Fibroblast of skin of right biceps (primary cell): ENCODE measurements around the gene PDSS1.
"Not testable (repeated sequence)": the region's sequence is repeated elsewhere in the genome, so short reads cannot be mapped to it uniquely, and the experiment has no call there.

Experiments used
- DNase-seq: peaks from one replicate; pipeline ENCODE4 v3.0.0-alpha.2; 2013

The PDSS1 gene, protein sequence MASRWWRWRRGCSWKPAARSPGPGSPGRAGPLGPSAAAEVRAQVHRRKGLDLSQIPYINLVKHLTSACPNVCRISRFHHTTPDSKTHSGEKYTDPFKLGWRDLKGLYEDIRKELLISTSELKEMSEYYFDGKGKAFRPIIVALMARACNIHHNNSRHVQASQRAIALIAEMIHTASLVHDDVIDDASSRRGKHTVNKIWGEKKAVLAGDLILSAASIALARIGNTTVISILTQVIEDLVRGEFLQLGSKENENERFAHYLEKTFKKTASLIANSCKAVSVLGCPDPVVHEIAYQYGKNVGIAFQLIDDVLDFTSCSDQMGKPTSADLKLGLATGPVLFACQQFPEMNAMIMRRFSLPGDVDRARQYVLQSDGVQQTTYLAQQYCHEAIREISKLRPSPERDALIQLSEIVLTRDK

DNA sequence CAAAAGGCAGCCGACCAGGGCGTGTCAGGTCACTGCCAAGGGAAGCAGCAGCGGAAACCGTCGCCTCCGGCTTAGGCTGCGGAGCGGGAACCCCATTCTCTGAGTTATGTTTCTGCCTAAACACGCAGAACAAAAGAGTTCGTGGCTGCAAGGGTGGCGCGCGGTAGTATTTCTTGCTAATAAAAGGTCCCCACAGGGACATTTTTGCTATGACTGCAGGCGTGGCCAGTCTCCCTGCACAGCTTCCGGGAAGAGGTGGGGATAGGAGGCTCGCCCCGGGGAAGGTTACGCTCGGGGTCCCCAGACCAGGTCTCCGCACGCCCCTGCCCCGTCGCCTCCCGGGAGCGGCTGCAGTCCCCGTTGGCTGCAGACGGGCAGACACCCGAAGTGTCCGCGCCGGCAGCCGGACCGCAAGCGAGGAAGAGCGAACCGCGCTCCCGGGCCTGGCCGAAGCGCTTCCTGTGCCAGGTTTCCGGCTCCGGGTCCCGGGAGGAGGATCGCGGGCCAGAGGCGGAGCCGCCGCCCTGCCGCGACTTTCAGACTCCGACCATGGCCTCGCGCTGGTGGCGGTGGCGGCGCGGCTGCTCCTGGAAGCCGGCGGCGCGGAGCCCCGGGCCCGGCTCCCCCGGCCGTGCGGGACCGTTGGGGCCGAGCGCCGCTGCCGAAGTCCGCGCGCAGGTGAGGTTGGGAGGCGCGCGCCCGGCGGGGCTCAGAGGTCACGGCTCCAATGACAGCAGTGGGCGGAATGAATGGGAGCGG, at the start of gene PDSS1:
Gene PDSS1 (plus strand): TSS at position 539 of the 759 bp plus-strand sequence. CDS start 11 bp downstream, at position 550.
- DNase-seq = peak; percentile 70

DNA sequence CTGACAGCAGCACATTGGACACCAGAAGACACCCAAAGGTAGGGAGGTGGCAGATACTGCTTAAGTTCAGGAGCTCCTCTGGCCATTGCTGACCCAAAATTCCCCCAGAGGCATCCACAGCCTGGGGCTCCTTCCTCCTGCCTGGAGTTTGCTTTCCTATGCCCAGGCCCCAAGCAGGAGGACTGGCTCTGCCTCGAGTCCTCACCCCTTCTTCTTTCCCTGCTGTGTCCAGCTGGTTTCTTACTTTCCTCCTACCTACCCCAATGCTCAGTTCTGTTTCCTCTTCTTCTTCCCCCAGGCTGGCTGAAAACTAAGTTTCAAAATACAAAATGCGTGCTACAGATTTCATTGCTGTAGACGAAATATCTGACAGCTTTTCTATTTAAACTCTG, 49.3 kb upstream of the PDSS1 start:
- DNase-seq = not testable (repeated sequence)

DNA sequence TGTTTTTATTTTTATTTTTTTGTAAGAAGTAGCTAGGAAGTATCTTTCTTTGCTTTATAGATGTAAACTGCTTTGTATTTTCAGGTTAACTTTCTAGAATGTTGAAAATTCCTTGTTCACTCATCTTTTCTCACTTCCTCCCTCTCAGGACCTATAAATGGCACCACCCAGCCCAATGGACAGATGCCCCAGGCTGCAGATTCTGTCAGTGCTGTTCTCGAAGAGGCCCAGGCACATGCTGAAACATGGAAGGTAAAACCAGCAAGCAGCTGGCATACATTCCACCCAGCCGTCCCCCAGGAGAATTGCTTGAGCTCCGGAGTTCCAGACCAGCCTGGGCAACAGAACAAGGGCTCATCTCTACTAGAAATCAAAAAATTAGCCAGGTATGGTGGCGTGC, 47.1 kb upstream of the PDSS1 start:
- DNase-seq = no peak

DNA sequence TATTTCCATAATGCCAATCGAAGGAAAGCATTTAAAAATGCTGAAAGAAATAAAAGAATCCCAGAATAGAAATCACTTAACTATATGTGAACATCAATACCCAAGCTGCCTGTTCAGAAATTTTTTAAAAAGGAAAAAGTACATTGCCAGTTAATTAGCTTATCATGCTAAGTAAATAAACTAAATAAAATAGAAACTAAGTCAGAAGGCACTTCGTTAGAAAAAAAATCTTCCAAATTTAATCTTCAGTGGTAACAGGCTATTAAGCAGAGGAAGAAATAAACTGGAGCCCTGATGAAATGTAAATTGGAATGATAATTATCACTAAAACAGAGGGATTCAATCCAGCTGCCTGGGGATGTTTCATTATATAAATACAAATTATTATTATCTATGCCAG, 46.0 kb upstream of the PDSS1 start:
- DNase-seq = not testable (repeated sequence)

DNA sequence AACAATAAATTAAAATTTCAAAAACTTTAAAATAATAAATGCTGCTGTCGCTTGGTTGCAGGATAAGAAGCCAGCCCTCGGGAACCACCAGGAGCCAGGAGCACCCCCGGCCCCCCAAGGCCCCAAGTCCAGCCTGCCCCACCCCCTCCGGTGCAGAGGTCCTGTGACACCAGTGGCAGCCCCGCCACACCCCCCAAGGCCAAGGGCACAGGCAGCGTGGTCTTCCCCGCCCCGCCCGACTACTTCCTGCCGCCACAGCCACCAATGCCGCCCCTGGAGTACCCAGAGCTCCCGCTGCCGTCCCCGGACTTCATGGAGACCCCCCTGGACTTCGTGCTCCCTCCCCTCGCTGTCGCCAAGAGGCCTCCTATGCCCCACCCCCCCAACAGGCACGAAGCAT, 44.5 kb upstream of the PDSS1 start:
- DNase-seq = no peak

DNA sequence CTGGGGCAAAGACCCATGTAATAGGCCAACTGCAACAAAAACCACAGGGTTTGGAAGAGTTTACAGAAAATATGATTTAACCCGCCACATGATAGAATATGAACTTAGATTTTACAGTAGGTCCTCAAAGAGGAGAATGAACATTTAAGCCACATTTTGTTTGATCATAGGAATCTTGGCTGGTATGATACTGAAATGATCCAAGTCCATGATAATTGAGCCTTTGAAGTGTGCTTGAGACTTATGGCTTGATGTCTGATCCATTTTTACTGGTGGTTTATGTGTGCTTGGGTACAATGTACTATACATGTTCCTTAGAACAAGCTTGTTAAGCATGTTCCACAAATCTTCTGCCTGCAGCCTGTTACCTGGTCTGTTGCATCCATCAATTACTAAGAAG, 41.8 kb upstream of the PDSS1 start:
- DNase-seq = no peak

DNA sequence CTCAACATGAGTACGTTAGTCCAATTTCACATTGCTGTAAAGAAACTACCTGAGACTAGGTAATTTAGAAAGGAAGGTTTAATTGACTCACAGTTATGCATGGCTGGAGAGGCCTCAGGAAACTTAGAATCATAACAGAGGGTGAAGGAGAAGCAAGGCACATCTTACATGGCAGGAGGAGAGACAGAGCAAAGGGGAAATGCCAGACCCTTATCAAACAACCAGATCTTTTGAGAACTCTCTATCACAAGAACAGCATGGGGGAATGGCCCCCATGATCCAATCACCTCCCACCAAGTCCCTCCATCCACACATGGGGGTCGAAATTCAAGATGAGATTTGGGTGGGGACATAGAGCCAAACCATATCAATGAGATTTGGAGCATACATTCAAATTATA, 34.6 kb upstream of the PDSS1 start:
- DNase-seq = no peak

DNA sequence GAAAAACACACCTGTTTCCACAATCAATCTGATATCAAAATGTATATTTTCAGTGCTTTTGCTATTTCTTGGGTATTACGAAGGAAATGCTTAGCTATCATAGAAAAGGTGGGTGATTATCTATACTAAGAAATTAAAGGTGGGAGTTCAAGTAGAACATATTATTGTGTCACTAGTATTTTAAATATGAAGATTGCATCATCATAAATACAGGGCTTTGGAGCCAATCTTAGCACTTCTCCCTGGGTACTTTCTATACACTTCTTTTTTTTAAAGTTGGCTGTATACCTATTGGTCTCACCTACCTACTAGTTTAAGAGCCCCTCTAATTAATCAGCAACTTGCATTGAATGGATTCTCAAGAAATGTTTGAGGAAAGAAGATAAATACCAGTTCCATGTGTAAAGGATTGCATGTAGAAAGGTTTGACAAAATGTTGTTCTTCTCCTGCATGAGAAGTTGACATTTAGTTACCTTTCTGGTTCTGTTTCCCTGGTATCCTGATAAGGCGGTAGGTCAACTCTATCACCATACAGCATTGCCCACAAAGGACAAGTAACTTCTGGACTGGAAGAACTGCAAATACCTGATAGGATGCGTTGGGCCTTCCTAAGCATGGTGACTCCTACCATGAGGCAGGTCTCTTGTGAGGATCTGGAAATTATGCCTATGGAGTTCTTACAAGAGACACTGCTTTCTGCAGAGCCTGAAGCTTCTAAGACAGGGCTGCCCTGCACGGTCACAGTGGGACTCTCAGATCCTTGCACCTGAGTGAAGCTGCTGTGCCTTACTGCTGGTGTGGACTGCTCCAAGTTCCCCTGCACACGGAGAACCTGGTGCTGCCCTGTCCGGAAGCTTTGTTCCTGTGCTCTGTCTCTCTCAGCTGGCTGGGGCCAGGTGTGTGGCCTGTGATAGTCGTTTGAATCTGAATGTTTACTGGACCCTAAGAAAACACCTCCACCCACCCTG, 32.1 kb upstream of the PDSS1 start:
- DNase-seq = no peak

DNA sequence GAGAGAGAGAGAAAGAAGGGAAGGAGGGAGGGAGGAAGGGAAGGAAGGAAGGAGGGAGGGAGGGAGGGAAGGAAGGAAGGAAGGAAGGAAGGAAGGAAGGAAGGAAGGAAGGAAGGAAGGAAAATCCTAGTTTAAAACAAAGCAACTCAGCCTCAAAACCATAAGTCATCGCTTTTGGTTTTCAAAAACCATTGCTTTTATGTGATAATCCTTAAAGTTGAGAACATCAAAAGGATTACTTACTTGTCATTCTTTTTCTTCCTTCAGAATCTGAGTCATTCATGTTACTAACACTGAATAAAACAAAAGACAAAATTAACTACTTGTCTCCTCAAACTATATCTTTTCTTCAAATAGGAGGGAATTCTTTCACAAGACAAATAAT, 21.6 kb upstream of the PDSS1 start:
- no peak for DNase-seq

DNA sequence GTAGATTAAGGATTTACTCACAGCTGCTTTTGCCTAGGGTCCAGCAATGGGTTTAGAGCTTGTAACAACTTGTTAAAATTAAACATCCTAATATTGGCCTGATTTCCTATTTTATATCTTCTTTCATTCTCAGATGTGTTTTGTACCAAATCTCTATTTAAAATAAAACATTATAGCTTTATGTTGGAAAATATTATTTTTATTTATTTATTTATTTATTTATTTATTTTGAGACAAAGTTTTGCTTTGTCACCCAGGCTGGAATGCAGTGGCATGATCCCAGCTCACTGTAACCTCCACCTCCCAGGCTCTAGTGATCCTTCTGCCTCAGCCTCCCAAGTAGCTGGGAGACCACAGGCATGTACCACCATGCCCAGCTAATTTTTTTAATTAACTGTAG, 17.9 kb upstream of the PDSS1 start:
- DNase-seq = no peak

DNA sequence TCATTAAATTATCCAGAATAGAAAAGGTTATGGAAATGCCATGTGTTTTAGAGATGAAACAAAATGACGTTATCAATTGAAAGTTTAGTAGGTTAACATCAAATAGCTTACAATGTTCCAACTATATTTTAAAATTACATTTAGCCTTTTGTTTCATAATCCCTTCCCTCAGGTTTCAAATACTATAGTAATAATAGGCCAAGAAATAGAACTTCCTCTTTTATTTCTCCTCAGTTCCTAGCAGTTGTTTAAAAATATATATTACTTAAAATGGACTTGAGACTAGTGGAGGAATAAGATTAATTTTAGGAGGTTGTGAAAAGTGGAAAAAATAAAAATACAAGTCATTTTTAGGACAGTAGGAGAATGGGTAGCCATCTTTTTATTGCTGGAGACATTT, 16.4 kb upstream of the PDSS1 start:
- no peak for DNase-seq

DNA sequence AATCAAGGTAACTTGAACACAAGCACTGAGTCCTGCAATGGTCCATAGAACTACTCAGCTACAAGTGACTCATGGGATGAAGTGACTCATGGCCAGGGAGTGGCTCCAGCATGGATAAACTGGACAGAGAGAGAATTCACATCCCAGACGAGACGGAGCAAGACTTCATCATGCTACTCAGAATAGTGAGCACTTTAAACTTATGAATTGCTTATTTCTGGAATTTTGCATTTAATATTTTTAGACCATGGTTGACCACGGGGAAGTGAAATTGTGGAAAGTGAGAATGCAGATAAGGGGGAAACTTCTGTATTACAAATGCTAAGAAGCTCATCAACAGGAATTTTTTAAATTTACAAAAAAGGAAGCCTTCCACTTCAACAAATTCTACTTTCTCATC, 15.5 kb upstream of the PDSS1 start:
- DNase-seq = peak; percentile 43

DNA sequence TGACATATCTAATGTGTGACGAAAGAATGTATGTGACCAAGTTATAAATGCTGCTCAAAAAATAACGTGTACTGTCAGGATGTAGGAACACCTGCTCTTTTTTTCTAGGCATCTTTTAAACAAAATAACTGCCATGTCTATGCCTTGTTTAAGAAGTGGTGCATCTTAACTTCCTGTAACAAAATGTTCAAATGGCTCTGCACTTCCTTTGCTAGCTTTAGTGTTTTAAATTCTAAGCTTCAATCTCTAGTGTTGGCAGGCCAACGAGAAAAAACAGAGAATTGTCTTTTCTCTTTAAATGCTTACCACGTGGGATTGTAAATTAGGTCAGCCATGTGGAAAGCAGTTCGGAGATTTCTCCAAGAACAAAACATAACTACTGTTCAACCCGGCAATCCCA, 14.6 kb upstream of the PDSS1 start:
- DNase-seq = no peak

DNA sequence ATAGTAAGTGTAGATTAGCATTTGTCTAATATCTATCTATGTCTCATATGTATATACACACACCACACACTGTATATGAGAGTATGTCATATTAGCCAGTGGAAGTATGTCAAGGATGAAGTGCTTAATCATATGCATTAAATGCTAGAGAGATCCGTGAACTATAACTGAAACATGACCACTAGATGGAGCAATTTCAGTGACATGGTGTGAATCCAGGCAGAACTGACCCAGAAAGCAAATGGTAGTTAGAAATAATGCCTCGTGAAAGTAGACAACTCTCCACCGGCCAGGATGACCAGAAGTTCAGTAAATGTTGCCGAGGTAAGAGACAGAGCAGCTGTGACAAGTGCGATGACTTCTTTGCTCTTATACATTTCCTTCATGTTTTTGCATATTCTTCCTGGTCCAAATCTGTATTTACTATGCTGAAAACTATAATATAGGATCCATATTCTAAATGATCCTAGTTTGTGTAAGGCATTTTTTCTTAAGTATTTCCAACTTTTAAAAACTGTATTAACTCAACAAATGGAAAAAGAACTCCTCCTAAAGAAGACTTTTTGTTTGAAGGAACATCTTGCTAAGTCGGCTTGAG, 12.7 kb upstream of the PDSS1 start:
- peak; percentile 39 for DNase-seq

DNA sequence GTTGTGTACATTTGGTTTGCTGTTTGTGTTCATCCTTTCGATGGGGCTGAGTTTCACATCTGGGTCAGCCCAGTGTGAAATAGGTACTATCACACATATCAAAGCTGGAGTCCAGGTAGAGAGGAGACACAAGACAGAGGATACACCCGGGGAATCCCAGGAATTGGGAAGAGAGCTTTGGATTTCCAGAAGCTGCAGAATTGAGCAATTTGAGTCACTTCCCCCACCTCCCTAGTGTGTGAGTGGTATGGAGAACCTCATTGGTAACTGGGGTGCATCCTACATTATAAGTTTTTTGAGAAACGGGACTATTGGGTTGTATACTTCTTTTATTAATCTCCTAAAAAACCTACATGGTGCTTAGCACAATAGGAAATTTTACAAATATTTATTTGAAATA, 12.1 kb upstream of the PDSS1 start:
- DNase-seq = no peak

DNA sequence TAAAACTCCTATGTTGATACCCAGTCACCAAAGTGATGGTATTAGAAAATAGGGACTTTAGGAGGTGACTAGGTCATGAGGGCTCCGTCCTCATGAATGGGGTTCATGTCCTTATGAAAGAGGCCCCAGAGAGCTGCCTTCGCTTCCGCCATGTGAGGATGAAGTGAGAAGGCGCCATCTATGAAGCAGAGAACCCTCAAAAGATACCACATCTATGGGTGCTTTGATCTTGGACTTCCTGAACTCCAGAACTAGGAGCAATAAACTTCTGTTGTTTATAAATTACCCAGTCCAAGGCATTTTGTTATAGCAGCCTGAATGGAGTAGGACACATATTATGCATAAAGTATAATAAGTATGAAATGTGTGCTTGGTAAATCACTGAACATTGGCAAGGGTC, 8.1 kb upstream of the PDSS1 start:
- no peak for DNase-seq

DNA sequence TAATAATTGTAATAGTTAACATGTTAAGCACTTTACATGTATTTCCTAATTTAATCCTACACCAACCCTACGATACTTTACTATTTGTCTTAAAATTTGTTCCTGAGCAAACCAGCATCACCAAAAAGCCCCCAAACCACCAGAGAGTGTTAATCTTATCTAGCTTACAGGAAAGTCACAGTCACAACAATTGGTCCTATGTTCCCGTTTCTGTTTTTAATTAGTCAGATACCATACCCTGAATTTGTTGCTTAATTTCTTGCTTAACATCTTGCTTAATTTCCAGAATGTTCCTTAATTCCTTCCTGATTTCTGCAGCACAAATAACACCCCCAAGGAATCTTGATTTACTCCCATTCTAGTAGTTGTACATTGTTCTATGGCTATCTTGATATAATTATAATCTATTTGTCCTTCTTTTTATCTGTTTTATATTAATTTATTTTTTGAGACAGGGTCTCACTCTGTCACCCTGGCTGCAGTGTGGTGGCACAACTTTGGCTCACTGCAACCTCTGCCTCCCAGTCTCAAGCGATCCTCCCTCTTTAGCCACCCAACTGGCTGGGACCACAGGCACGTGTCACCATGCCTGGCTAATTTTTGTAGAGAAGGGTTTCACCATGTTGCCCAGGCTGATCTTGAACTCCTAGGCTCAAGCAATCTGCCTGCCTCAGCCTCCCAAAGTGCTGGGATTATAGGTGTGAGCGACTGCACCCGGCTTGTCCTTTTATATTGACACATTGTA, 6.6 kb upstream of the PDSS1 start:
- no peak for DNase-seq

DNA sequence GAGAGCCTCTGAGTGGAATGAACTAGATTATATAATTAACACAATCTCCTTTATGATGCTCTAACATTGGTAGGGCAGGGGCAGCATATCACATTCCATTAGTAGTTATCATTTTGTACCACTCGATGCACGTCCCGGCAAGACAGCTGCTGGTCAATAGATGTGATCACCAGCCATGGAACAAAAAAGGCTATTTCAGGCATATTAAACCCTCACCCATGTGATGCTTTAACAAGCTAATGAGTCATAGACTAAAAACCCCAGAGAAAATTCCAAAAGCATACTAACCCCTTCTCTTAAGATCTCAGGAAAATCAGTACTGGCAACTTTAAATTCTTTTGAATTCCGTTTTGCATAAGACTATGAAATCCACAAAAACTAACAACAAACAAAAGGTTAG, 3.0 kb upstream of the PDSS1 start:
- peak; percentile 4 for DNase-seq

DNA sequence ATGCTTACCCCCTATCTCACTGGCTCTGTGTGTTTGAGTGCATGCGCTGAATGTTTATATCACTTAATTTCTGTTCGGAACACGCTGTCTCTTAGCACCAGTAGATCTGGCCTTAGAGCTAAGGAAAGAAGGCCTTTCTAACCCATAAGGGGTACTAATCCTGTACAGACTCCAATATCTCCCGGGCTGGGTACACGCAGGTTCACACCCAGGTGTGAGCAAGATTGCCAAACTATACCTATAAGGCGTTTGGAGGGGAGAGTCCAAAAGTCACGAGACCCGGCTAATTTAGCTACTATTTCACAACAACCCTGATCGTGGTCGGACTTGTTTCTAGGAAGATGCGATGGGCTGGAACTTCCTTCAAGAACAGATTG, 727 bp upstream of the PDSS1 start:
- no peak for DNase-seq

DNA sequence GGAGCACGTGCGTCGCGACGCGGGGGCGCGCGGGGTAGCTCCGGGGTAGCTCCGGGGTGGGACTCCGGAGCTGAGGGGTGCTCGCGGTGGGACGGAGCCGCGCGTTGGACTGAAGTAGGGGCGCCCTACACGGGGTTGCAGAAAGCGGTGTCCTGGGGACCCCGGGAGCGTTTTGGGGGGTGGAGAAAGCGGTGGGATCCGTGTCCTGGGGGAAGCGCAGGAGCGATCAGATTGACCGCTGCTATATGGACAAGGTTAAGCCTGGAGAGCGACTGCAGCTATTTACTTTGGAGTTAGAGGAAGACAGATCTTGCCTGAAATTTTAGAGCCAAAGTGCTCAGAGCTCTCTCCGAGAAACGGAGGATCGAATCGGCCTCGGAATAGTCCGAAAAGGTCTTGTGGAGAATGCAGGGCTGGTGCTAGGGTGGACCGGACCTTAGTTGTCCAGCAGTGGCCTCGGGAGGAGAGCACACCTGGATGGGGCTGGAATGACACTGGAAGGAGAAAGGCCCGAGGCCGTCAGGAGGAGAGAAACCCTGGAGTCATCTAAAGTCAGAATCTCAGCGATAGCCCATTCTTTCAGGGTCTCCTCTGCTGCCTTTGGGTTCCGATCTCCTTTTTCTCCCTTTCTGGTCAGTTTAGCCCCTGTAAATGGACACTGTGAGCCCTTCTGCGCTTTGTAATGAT, 564 bp downstream of the PDSS1 start:
- no peak for DNase-seq

DNA sequence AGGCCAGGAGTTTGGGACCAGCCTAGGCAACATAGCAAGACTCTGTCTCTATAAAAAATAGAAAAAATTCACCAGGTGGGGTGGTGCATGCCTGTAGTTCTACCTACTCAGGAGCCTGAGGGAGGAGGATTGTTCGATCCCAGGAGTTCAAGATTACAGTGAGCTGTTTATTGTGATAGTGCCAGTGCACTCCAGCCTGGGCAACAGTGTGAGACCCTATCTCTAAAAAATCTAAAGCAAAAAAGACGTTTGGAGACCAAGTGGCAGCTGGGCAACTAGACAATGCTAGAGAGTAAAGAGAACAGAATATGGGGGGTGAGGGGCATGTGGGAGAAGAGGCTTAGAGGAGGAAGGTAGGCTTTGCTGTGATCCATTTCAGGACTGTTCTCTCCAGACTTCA, 1.4 kb downstream of the PDSS1 start:
- no peak for DNase-seq

DNA sequence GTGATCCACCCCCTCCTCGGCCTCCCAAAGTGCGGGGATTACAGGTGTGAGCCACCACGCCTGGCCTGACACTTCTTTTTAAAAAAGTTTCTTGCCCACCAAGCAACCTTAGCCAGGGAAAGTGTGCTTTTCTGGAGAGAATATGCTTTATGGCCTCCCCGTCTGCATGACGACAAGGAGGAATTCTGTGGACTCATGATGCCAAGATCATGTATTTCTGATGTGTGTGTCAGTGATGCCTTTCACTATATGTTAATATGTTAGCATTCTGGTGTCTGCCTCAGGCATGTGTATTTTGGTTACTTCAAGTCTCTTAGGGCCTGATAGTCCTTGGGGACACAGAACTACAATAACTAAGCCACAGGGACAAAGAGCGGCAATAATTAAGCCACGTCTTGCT, 2.1 kb downstream of the PDSS1 start:
- no peak for DNase-seq
